ENCODE measurements around the gene RSRC1.

GRCh38 chr3:158084651-158085050, 25.2 kb upstream of the RSRC1 start:
- TF ChIP-seq POLR2A (IDR thresholded peaks at IDR 0.05; ENCODE audit: low read length) (no peak), GATA1 (IDR thresholded peaks at IDR 0.05; ENCODE audit: low read depth, low read length) (no peak)
